NCI-H748 (cell line): ENCODE measurements around the gene IGF1.

Source experiments
- DNase-seq: peaks from one replicate; lab custom pipeline; 2025; ENCODE audit not compliant: unreplicated experiment; lab: John Stamatoyannopoulos, UW

Gene IGF1

DNA sequence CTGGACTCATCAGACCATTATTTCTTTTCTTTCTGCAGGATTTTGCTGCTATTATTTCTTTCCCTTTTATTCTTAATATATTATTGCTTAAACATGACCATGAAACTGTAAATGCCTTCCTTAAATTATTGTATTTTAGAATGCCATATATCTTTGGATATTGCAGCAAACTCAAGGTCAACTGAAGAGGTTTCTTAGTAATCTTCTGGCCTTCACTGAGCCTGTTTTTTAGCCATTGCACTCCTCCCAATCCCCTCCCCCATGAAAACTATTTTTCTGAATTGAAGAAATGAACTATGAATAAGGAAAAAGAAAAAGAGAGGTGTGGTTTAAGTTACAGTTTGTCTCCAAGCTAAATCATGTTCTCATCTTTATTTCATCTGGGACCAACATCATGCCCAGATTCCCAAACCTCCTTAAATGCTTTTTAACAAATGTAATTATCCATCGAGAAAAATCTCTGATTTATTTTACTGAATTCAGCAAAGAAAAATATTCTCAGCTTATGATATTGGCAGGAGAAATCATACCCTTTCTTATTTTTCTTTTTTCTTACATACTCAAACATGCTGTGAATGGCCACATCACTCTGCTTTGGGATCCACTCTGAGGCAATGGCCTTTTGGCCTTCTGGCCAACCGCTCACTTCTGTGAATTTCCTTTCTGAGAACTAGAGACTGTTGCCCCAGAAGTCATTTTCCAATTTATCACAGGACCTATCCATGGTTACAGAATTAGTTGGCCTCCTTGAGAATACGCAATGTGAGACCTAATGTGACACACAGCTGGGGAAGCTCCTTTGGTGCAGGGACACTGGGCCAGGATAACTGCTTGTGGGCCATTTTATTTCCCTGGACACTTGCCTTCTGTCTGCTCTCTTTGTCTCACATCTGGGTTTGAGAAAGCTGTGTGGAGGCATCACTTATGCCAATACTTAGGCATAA lies 50.9 kb downstream of the IGF1 start:
- DNase-seq: no peak

DNA sequence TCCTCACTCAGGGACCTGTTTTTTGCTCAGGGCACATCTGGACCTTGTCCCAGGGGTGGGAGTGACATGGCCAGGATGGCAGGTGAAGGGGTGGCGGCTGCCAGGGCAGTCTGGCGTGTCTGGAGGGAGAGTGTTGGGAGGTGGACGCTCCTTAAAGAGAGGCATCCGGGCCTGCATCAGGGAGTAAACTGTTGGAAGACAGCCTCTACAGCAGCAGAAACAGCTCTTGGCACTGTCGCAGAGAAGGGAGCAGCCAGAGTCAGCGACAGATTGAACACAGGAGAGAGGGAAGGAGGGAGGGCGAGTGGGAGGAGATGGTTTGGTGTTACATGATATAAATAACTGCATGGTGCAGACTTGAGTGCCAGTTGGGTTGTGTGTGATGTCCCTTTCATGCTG lies 52.8 kb downstream of the IGF1 start:
- DNase-seq: no peak

DNA sequence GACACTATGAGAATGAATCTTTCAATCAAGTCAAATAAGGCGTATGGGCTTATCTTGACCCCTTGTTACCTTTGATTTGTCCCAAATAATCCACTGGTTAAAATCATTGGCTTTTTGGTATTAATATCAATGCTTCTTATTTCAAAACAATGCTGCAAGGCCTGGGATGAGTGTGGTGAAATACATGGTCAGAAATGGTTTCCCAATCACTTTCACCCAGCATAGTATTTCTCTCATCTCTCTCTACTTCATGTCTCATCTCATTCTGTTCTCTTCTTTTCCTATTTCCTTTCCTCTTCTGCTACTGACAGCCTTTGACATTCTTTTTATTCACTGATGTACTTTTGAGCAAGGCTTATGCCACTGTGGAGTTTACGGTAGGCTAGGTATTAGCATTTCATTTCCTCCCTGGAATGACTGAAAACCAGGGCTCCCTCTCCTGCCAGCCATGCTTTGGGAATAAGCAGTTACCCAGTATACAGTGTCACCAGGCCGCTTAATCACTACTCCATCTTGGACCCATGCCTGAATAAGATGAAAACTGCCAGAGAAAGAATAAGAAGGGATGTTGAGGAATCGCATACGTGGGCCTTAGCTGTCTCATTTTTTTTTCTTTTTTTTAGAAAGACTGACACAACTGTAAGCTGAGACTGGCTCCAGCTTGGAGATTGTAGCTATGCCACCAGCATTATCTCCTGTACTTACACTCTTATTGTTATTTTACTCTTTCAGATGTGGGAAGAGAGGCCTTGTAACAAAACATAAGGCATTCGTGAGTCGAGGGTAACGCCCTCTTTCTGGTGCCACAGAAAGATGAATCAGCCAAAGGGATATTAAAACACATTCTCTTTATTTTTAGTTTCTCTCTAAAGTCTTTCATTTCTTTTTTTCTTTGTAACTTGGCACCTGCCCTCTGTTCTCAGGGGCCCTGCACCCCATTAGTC lies 53.5 kb downstream of the IGF1 start:
- no peak for DNase-seq

GRCh38 chr12:102425109-102426039 lies 55.0 kb downstream of the IGF1 start:
- DNase-seq: no peak

DNA sequence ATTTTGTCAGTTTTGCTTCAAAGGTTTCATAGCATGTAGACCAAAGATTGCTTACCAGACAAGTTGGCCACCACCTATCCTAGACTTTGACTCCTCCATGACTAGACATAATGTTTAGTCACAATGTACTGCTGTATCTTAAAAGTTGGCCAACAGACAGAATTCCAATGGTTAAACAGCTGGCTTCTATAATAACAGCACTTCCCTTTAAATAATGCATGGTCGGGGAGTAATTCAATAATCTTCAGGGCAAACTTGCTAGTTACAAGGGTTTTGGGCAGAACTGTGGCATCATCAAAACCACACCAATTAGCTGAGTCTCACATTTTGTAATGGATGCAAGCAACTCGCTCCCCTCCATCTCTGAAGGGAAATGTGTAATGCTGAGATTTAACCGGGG lies 56.9 kb downstream of the IGF1 start:
- DNase-seq: no peak

- DNase-seq: no peak
These were observed 58.4 kb downstream of the IGF1 start for GRCh38 chr12:102421802-102422583.

GRCh38 chr12:102419094-102419764 lies 61.1 kb downstream of the IGF1 start:
- DNase-seq: no peak

DNA sequence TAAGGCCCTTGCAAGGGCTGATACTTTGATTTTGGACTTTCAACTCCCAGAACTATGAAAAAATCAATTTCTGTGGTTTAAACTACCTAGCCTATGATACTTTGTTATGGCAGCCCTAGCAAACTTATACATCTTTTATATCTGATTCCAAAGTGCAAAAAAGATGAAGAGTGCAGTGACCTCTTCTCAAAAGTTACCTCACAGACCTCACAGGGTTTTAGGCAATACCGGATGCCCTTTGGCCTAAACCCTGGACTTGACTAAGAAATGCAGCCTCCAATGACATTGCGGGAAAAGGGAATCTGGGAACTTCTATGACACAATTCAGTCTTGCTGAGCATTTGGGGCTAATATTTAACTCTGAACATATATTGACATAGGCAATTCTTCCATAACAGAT lies 63.3 kb downstream of the IGF1 start:
- no peak for DNase-seq

DNA sequence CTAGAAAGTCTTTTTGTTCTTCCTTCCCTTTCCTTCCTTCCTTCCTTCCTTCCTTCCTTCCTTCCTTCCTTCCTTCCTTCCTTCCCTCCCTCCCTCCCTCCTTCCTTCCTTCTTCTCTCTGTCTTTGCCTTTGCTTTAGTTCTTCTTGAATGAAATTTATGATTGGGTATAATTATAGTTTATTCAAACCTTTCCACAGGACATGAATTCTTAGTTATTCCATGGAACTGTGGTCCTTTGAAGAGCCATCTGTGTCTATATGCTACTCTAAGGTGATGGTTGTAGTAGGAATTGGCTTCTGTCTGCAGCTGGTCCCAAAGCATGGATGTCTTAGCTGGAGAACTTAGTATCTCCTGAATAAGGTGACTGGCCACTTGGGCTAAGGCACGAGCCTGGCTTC lies 64.8 kb downstream of the IGF1 start:
- no peak for DNase-seq

GRCh38 chr12:102413396-102413795 lies 67.0 kb downstream of the IGF1 start:
- DNase-seq: no peak

DNA sequence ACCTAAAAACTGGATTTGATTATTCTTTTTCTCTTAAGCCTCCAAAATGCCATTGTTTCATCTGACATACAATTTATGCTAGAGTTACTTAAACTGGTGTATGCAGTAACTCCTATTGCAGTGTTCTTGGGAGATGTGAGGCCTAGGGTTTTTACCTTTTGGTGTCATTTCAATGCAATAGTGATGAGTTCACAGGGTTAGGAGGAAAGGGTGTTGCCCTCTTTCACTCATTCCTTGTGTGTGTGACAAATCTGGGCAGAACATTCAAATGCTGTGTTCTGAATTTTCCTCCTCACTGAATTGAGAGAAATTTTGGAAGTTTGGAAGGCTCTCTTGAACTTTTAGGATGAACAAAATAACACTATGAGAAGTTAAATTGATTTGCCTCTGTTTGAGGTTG lies 69.9 kb downstream of the IGF1 start:
- DNase-seq: no peak

GRCh38 chr12:102408487-102409297 lies 71.7 kb downstream of the IGF1 start:
- no peak for DNase-seq

- no peak for DNase-seq
These were observed 72.4 kb downstream of the IGF1 start for GRCh38 chr12:102407776-102408486.

- DNase-seq: peak; percentile 99
These were observed 74.3 kb downstream of the IGF1 start for GRCh38 chr12:102406033-102406584.

DNA sequence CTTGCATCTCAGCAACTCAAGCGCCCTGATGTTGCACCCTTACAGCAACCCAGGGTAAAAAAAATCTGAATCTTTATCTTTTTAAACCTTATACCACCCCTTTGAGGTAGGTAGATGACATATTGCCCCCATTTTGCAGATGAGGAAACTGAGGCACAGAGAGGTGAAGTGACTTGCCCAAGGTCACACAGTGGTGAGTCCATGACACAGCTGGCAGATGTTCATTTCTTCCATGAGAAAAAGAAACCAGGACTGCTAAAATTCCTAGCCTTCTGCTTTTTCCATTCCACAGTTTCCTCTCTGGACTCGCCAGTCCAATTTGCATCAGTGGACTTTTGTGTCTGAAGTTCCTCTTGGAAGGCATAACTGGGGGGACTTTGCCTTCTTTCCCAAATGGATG lies 79.3 kb downstream of the IGF1 start:
- DNase-seq: no peak

GRCh38 chr12:102399653-102400052 lies 80.7 kb downstream of the IGF1 start:
- no peak for DNase-seq

GRCh38 chr12:102396276-102396675 lies 84.1 kb downstream of the IGF1 start:
- DNase-seq: no peak

DNA sequence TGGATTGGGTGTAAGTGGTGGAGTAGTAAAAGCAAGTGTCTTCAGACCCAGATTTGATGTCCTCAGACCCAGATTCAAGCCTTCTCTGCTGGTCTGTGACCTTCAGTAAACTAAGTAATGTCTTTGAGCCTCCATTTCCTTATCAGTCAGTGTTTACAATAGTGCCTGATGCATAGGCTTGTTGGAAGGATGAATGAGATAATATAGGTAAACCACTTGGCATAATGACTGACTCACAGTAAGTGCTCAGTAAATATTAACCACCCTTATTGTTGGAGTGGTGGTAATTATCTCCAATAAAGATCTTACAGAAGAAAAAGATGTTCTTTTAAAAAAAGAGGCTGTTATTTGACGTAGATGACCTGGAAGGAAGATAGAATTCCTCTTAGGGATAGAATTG lies 86.2 kb downstream of the IGF1 start:
- DNase-seq: peak; percentile 73
